ENCODE measurements around the gene CDCP1. TPM values are rescaled to one million over a fixed set of nuclear protein-coding genes. Genes with fewer than 3 reads are reported as not detected.
"Not testable (repeated sequence)": the region's sequence is repeated elsewhere in the genome, so short reads cannot be mapped to it uniquely, and the experiment has no call there.

The CDCP1 gene
- total and polyA plus RNA-seq, 8 donors: 4.1 to 24.5 (median 8.1) TPM

GRCh38 chr3:45078910-45079522 lies 67.2 kb downstream of the CDCP1 start:
- no peaks in the 10 kb centered on the region for H3K27me3 ChIP-seq
- intact Hi-C loops (cut with DNase I; ENCODE audit: low total_unique reads): no loop called here
- H3K9me3 ChIP-seq: no peaks in the 10 kb centered on the region
- DNase-seq: peak; percentile 49 to 52
- peak overlapping the region in 2 of 5 donors; percentile 20 to 34 for H3K27ac ChIP-seq
- H3K4me1 ChIP-seq: peaks cover 0 to 14% (median 4%) of the 10 kb centered on the region in 4 donors
- 43 to 59% (median 49%) methylated on average over 6 to 8 of the region's 8 CpGs for WGBS, 5 donors
- TF ChIP-seq POLR2A (IDR thresholded peaks at IDR 0.05) (no peak), POLR2AphosphoS5 (IDR thresholded peaks at IDR 0.05) (no peak), EP300 (IDR thresholded peaks at IDR 0.05) (no peak)
- TF ChIP-seq, protein P1, sequence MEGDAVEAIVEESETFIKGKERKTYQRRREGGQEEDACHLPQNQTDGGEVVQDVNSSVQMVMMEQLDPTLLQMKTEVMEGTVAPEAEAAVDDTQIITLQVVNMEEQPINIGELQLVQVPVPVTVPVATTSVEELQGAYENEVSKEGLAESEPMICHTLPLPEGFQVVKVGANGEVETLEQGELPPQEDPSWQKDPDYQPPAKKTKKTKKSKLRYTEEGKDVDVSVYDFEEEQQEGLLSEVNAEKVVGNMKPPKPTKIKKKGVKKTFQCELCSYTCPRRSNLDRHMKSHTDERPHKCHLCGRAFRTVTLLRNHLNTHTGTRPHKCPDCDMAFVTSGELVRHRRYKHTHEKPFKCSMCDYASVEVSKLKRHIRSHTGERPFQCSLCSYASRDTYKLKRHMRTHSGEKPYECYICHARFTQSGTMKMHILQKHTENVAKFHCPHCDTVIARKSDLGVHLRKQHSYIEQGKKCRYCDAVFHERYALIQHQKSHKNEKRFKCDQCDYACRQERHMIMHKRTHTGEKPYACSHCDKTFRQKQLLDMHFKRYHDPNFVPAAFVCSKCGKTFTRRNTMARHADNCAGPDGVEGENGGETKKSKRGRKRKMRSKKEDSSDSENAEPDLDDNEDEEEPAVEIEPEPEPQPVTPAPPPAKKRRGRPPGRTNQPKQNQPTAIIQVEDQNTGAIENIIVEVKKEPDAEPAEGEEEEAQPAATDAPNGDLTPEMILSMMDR (IDR thresholded peaks at IDR 0.05): peak in 3 of 7 experiments; percentile 26 to 47 (median 37)
- H3K4me3 ChIP-seq: no peak overlapping the region
- peaks cover 0 to 15% (median 6%) of the 10 kb centered on the region in 4 donors for H3K36me3 ChIP-seq

DNA sequence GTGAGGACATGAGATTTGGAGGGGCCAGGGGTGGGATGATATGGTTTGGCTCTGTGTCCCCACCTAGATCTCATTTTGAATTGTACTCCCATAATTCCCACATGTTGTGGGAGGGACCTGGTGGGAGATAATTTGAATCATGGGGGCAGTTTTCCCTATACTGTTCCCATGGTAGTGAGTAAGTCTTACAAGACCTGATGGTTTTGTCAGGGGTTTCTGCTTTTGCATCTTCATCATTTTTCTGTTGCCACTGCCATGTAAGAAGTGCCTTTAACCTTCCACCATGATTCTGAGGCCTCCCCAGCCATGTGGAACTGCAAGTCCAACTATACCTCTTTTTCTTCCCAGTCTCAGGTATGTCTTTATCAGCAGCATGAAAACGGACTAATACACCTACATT lies 67.9 kb downstream of the CDCP1 start:
- 0 to 75% (median 34%) methylated on average over 1 of the region's 1 CpG for WGBS, 5 donors
- H3K4me1 ChIP-seq: peaks cover 0 to 14% (median 4%) of the 10 kb centered on the region in 4 donors
- DNase-seq; intact Hi-C loops (cut with DNase I; ENCODE audit: low total_unique reads); H3K9me3 ChIP-seq; H3K27ac ChIP-seq; H3K4me3 ChIP-seq; H3K36me3 ChIP-seq; H3K27me3 ChIP-seq: not testable (repeated sequence)

DNA sequence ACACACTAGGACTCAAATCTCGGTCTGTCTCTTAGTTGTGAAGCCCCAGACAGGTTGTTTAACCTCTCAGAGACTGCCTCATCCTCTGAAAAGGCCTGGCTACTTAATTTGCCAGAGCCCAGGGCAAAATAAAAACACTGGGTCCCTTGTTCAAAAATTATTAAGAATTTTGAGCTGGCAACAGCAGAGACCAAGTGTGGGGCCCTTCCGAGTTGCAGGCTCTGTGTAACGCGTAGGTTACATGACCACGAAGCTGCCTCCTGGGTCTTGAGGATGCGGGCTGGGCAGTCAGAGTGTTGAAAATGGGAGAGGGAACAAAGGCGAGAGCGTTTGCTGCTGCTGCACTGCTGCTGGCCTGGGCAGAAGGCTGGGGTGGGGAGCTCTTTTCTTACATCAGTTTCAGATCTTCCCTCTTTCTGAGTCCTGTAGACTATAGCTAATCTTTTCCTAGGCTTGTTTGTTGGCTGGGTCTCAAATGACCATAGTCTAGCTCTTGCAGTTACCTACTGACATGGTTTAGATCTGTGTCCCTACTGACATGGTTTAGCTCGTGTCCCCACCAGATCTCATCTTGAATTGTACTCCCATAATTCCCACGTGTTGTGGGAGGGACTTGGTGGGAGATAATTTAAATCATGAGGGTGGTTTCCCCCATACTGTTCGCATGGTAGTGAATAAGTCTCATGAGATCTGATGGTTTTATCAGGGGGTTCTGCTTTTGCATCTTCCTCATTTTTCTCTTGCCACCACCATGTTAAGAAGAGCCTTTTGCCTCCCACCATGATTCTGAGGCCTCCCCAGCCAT lies 70.2 kb downstream of the CDCP1 start:
- 74 to 83% (median 77%) methylated on average over 11 of the region's 11 CpGs for WGBS, 5 donors
- Histone ChIP-seq H3K27ac (no peak overlapping the region), H3K4me1 (peaks cover 0 to 14% (median 4%) of the 10 kb centered on the region in 4 donors), H3K36me3 (no peaks in the 10 kb centered on the region), H3K9me3 (no peaks in the 10 kb centered on the region), H3K4me3 (no peak overlapping the region), H3K27me3 (no peaks in the 10 kb centered on the region)
- TF ChIP-seq, protein P1 (IDR thresholded peaks at IDR 0.05): no peak
- TF ChIP-seq EP300 (IDR thresholded peaks at IDR 0.05) (no peak), POLR2AphosphoS5 (IDR thresholded peaks at IDR 0.05) (no peak), POLR2A (IDR thresholded peaks at IDR 0.05) (no peak)
- DNase-seq: no peak
- intact Hi-C loops (cut with DNase I; ENCODE audit: low total_unique reads): no loop called here

DNA sequence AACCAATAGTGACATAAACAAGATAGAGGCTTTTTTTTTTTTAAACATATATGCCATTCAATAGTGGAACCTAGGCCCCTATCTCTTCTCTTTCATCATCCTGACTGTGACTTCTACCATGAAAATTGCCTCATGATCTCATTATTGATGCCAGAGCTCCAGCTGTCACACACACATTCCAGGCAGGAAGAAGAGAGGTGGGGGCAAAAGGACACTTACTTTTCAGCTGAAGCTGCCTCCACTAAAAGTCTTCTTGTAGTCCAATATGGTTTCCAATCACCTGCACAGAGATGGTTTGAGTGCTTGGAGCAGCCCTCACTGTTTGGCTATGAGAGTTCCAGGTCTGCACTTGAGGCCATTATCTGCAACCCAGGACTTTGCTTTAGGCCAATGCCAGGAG lies 75.1 kb downstream of the CDCP1 start:
- H3K4me3 ChIP-seq: no peak overlapping the region
- H3K27ac ChIP-seq: no peak overlapping the region
- intact Hi-C loops (cut with DNase I; ENCODE audit: low total_unique reads): no loop called here
- H3K9me3 ChIP-seq: no peaks in the 10 kb centered on the region
- no peaks in the 10 kb centered on the region for H3K27me3 ChIP-seq
- TF ChIP-seq POLR2AphosphoS5 (IDR thresholded peaks at IDR 0.05) (no peak), POLR2A (IDR thresholded peaks at IDR 0.05) (no peak), EP300 (IDR thresholded peaks at IDR 0.05) (no peak)
- TF ChIP-seq, protein P1 (IDR thresholded peaks at IDR 0.05): no peak
- H3K36me3 ChIP-seq: no peaks in the 10 kb centered on the region
- peaks cover 0 to 4% (median 0%) of the 10 kb centered on the region in 4 donors for H3K4me1 ChIP-seq
- DNase-seq: no peak

- DNase-seq: no peak
- Histone ChIP-seq H3K4me3 (no peak overlapping the region), H3K36me3 (no peaks in the 10 kb centered on the region), H3K4me1 (peaks cover 0 to 18% (median 12%) of the 10 kb centered on the region in 4 donors), H3K27me3 (no peaks in the 10 kb centered on the region), H3K9me3 (no peaks in the 10 kb centered on the region), H3K27ac (no peak overlapping the region)
- 79 to 90% (median 85%) methylated on average over 3 of the region's 3 CpGs for WGBS, 5 donors
- no peak for TF ChIP-seq POLR2A (IDR thresholded peaks at IDR 0.05)
- TF ChIP-seq, protein P1 (IDR thresholded peaks at IDR 0.05): no peak
- TF ChIP-seq POLR2AphosphoS5 (IDR thresholded peaks at IDR 0.05): no peak
- no peak for TF ChIP-seq EP300 (IDR thresholded peaks at IDR 0.05)
- intact Hi-C loops (cut with DNase I; ENCODE audit: low total_unique reads): no loop called here
These were observed 78.2 kb downstream of the CDCP1 start for GRCh38 chr3:45067941-45068340.

Measured in stomach (tissue), 9 donors.